Epithelial cell of proximal tubule (primary cell): ENCODE measurements around the gene HOXA7. TPM values are rescaled to one million over a fixed set of nuclear protein-coding genes. Genes with fewer than 3 reads are reported as not detected.
A peak's percentile ranks its signal among the peaks of the same experiment; 100 is the strongest.

ENCODE experiments used
- DNase-seq: peaks from one replicate; pipeline ENCODE4 v3.0.0-alpha.2; 2011; ENCODE audit warnings: low read depth
- H3K4me3 ChIP-seq: 2 replicates; pipeline ENCODE4 v1.5.1; 2011; ENCODE audit warnings: low read depth, mild to moderate bottlenecking, low read length
- CTCF ChIP-seq: conservative IDR thresholded peaks from 2 replicates; pipeline ENCODE4 v1.5.1; 2012; ENCODE audit warnings: low read depth, mild to moderate bottlenecking, low read length
- total RNA-seq: library from RNA; depleted of rRNA; stranded (reverse); fragments of >200 nt; gene quantifications from 2 replicates; pipeline ENCODE4 v1.2.3, GENCODE V29; 2015

HOXA7 gene
- total RNA-seq, 1 donor from 2014 or later: 21.4 TPM

GRCh38 chr7:27154901-27155815 is 1.3 kb downstream of the HOXA7 start:
- TF ChIP-seq CTCF: no peak
- no peak for DNase-seq
- H3K4me3 ChIP-seq: peak overlapping the region; percentile 74

- peak overlapping the region; percentile 74 for H3K4me3 ChIP-seq
- DNase-seq: no peak
- TF ChIP-seq CTCF: no peak
Observed at GRCh38 chr7:27154369-27154768, 2.1 kb downstream of the HOXA7 start.

GRCh38 chr7:27153526-27153925 is 2.9 kb downstream of the HOXA7 start:
- peak overlapping the region; percentile 75 for H3K4me3 ChIP-seq
- no peak for TF ChIP-seq CTCF
- DNase-seq: no peak

- no peak for DNase-seq
- peak overlapping the region; percentile 75 for H3K4me3 ChIP-seq
- no peak for TF ChIP-seq CTCF
Observed at GRCh38 chr7:27152816-27153442, 3.5 kb downstream of the HOXA7 start.

GRCh38 chr7:27151931-27152815 is 4.3 kb downstream of the HOXA7 start, which contains the start of gene HOXA3:
Gene HOXA3 (minus strand): TSS chr7:27152583. CDS start chr7:27110640, 41,943 bp downstream.
- TF ChIP-seq CTCF: no peak
- DNase-seq: no peak
- peak within 1 kb of the TSS; percentile 75 for H3K4me3 ChIP-seq

- TF ChIP-seq CTCF: no peak
- no peak for DNase-seq
- peak overlapping the region; percentile 75 for H3K4me3 ChIP-seq
Observed at GRCh38 chr7:27151341-27151930, 5.0 kb downstream of the HOXA7 start.
